UCSD-AML1 (cell line): ENCODE results near the gene CTBP2.

Source experiments
- DNase-seq: peaks from one replicate; lab custom pipeline; 2025; ENCODE audit not compliant: unreplicated experiment; lab: John Stamatoyannopoulos, UW

The CTBP2 gene

GRCh38 chr10:125159932-125160855 lies at the start of gene CTBP2:
Gene CTBP2, minus strand, starts transcription at chr10:125160563.
- peak; percentile 58 for DNase-seq

GRCh38 chr10:125209591-125210355 lies 49.4 kb upstream of the CTBP2 start:
- DNase-seq = no peak

GRCh38 chr10:125208854-125209565 lies 48.6 kb upstream of the CTBP2 start:
- no peak for DNase-seq

GRCh38 chr10:125206623-125207022 lies 46.3 kb upstream of the CTBP2 start:
- DNase-seq = no peak

- DNase-seq = no peak
These were observed 45.1 kb upstream of the CTBP2 start for GRCh38 chr10:125205431-125205830.

- no peak for DNase-seq
These were observed 44.0 kb upstream of the CTBP2 start for GRCh38 chr10:125204400-125204799.

GRCh38 chr10:125203186-125203800 lies 42.9 kb upstream of the CTBP2 start:
- DNase-seq = no peak

- no peak for DNase-seq
These were observed 41.6 kb upstream of the CTBP2 start for GRCh38 chr10:125201791-125202622.

GRCh38 chr10:125201108-125201524 lies 40.8 kb upstream of the CTBP2 start:
- DNase-seq = no peak

- DNase-seq = no peak
These were observed 40.0 kb upstream of the CTBP2 start for GRCh38 chr10:125200396-125200795.

- no peak for DNase-seq
These were observed 38.9 kb upstream of the CTBP2 start for GRCh38 chr10:125199270-125199669.

- DNase-seq = no peak
These were observed 34.5 kb upstream of the CTBP2 start for GRCh38 chr10:125194814-125195213.

GRCh38 chr10:125193306-125193877 lies 33.0 kb upstream of the CTBP2 start:
- no peak for DNase-seq

- DNase-seq = no peak
These were observed 32.3 kb upstream of the CTBP2 start for GRCh38 chr10:125192620-125193019.

GRCh38 chr10:125192005-125192404 lies 31.6 kb upstream of the CTBP2 start:
- DNase-seq = no peak

GRCh38 chr10:125190946-125191345 lies 30.6 kb upstream of the CTBP2 start:
- no peak for DNase-seq

- DNase-seq = no peak
These were observed 30.1 kb upstream of the CTBP2 start for GRCh38 chr10:125190414-125190813.

- no peak for DNase-seq
These were observed 28.8 kb upstream of the CTBP2 start for GRCh38 chr10:125189162-125189561.

GRCh38 chr10:125187238-125188194 lies 27.2 kb upstream of the CTBP2 start:
- no peak for DNase-seq
